Measurements from ENCODE around the gene PRDM15.
A peak's percentile ranks its signal among the peaks of the same experiment; 100 is the strongest.

Gene PRDM15

GRCh38 chr21:41883582-41883981 lies 4.4 kb upstream of the PRDM15 start:
- DNase-seq, result no peak

- DNase-seq, result no peak
These were observed 1.9 kb upstream of the PRDM15 start for GRCh38 chr21:41881051-41881450.

GRCh38 chr21:41880153-41880552 lies 1.0 kb upstream of the PRDM15 start:
- no peak for DNase-seq

- peak; percentile 80 for DNase-seq
These were observed 334 bp downstream of the PRDM15 start for GRCh38 chr21:41878831-41879189.

GRCh38 chr21:41877901-41878830 lies 978 bp downstream of the PRDM15 start:
- DNase-seq, result peak; percentile 45

GRCh38 chr21:41876928-41877652 lies 2.1 kb downstream of the PRDM15 start:
- DNase-seq, result no peak

- no peak for DNase-seq
These were observed 2.7 kb downstream of the PRDM15 start for GRCh38 chr21:41876396-41876795.

GRCh38 chr21:41875086-41875485 lies 4.1 kb downstream of the PRDM15 start:
- no peak for DNase-seq

GRCh38 chr21:41874611-41875010 lies 4.5 kb downstream of the PRDM15 start:
- DNase-seq, result no peak

- no peak for DNase-seq
These were observed 5.7 kb downstream of the PRDM15 start for GRCh38 chr21:41873426-41873825.

- no peak for DNase-seq
These were observed 6.1 kb downstream of the PRDM15 start for GRCh38 chr21:41873005-41873404.

- DNase-seq, result no peak
These were observed 7.7 kb downstream of the PRDM15 start for GRCh38 chr21:41871293-41872030.

- DNase-seq, result no peak
These were observed 9.4 kb downstream of the PRDM15 start for GRCh38 chr21:41869771-41870170.

GRCh38 chr21:41868062-41868710 lies 11.0 kb downstream of the PRDM15 start:
- DNase-seq, result peak; percentile 54

- no peak for DNase-seq
These were observed 11.8 kb downstream of the PRDM15 start for GRCh38 chr21:41867313-41867712.

- no peak for DNase-seq
These were observed 12.8 kb downstream of the PRDM15 start for GRCh38 chr21:41866274-41866809.

GRCh38 chr21:41865002-41865777 lies 14.0 kb downstream of the PRDM15 start:
- no peak for DNase-seq

GRCh38 chr21:41864311-41865001 lies 14.7 kb downstream of the PRDM15 start:
- no peak for DNase-seq

GRCh38 chr21:41863439-41863740 lies 15.8 kb downstream of the PRDM15 start:
- no peak for DNase-seq

- DNase-seq, result no peak
These were observed 17.2 kb downstream of the PRDM15 start for GRCh38 chr21:41861987-41862386.

GRCh38 chr21:41861255-41861654 lies 17.9 kb downstream of the PRDM15 start:
- DNase-seq, result no peak
